ENCODE measurements around the gene CDH18.

CDH18 gene

DNA sequence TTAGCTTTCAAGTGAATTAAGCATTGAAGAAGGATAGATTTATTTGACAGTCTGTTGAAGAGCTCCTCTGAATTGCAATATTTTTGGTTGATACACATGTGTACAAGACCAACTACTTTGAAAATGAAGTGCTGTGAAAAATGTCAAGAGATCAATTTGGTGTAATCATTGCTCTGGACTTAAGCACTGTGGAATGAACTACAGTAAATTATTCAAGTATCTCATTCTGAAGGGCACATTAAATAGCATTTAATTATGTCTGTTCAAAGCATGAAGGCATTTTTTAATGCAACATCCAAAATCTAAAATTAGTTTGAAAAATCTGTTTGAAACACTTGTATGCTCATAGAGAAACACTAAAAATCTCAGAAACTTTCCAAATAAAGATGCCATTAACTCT is 107.5 kb downstream of the CDH18 start:
- TF ChIP-seq TAF1 (IDR thresholded peaks at IDR 0.05; ENCODE audit: borderline replicate concordance, insufficient read depth, low read length) = no peak
- TF ChIP-seq SIN3A (IDR thresholded peaks at IDR 0.05; ENCODE audit: borderline replicate concordance, insufficient read depth, low read length) = no peak
- TF ChIP-seq, protein P1, sequence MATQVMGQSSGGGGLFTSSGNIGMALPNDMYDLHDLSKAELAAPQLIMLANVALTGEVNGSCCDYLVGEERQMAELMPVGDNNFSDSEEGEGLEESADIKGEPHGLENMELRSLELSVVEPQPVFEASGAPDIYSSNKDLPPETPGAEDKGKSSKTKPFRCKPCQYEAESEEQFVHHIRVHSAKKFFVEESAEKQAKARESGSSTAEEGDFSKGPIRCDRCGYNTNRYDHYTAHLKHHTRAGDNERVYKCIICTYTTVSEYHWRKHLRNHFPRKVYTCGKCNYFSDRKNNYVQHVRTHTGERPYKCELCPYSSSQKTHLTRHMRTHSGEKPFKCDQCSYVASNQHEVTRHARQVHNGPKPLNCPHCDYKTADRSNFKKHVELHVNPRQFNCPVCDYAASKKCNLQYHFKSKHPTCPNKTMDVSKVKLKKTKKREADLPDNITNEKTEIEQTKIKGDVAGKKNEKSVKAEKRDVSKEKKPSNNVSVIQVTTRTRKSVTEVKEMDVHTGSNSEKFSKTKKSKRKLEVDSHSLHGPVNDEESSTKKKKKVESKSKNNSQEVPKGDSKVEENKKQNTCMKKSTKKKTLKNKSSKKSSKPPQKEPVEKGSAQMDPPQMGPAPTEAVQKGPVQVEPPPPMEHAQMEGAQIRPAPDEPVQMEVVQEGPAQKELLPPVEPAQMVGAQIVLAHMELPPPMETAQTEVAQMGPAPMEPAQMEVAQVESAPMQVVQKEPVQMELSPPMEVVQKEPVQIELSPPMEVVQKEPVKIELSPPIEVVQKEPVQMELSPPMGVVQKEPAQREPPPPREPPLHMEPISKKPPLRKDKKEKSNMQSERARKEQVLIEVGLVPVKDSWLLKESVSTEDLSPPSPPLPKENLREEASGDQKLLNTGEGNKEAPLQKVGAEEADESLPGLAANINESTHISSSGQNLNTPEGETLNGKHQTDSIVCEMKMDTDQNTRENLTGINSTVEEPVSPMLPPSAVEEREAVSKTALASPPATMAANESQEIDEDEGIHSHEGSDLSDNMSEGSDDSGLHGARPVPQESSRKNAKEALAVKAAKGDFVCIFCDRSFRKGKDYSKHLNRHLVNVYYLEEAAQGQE (IDR thresholded peaks at IDR 0.05; ENCODE audit: insufficient read depth in 1 of 2, low read depth in 2 of 2, low read length in 2 of 2) = no peak
- TF ChIP-seq POLR2AphosphoS5 (IDR thresholded peaks at IDR 0.05; ENCODE audit: low read depth, low read length) = no peak
- TF ChIP-seq FOXP2 (optimal IDR thresholded peaks at IDR 0.05; ENCODE audit: borderline replicate concordance, extremely low read depth, extremely low read length, insufficient read depth) = no peak

DNA sequence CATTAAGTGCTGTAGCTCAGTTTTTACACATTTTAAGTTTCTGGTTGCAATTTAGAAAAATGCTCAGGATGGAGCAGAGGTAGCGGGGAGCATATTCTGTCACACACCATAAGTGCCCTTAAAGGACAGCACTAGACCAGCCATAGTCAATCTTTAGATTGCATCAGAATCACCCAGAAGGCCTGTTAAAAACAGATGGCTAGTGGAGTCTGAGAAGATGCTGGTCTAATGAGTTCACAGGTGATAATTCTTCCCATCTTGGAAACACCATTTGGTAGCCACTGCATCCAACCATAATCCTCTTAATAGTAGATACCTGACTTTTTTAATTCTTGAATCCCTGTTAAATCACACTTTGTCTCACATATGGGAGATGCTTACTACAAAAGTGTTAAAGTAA is 113.2 kb downstream of the CDH18 start:
- TF ChIP-seq POLR2AphosphoS5 (IDR thresholded peaks at IDR 0.05; ENCODE audit: low read depth, low read length) (no peak), SIN3A (IDR thresholded peaks at IDR 0.05; ENCODE audit: borderline replicate concordance, insufficient read depth, low read length) (no peak), TAF1 (IDR thresholded peaks at IDR 0.05; ENCODE audit: borderline replicate concordance, insufficient read depth, low read length) (no peak), FOXP2 (optimal IDR thresholded peaks at IDR 0.05; ENCODE audit: borderline replicate concordance, extremely low read depth, extremely low read length, insufficient read depth) (no peak)
- TF ChIP-seq, protein P1 (IDR thresholded peaks at IDR 0.05; ENCODE audit: insufficient read depth in 1 of 2, low read depth in 2 of 2, low read length in 2 of 2) = no peak

DNA sequence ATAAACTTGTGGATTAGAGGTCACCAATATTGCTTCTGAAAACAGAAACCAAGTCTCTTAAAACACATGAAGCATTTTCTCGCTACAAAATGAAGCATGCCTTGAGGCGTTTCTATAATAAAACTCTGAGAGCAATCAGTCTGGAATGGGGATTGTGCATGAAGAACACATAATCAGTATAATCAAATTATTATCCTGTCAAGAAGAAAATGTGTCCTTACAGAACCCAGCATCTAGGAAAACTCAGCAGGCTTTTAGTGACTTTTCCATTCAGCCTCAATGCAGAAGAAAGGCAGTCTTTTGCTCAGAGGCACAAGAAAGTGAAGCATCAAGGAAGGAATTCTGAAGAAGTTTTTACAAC is 121.9 kb downstream of the CDH18 start:
- TF ChIP-seq TAF1 (IDR thresholded peaks at IDR 0.05; ENCODE audit: borderline replicate concordance, insufficient read depth, low read length) (no peak), FOXP2 (optimal IDR thresholded peaks at IDR 0.05; ENCODE audit: borderline replicate concordance, extremely low read depth, extremely low read length, insufficient read depth) (no peak), POLR2AphosphoS5 (IDR thresholded peaks at IDR 0.05; ENCODE audit: low read depth, low read length) (no peak), SIN3A (IDR thresholded peaks at IDR 0.05; ENCODE audit: borderline replicate concordance, insufficient read depth, low read length) (no peak)
- TF ChIP-seq, protein P1 (IDR thresholded peaks at IDR 0.05; ENCODE audit: insufficient read depth in 1 of 2, low read depth in 2 of 2, low read length in 2 of 2) = no peak

DNA sequence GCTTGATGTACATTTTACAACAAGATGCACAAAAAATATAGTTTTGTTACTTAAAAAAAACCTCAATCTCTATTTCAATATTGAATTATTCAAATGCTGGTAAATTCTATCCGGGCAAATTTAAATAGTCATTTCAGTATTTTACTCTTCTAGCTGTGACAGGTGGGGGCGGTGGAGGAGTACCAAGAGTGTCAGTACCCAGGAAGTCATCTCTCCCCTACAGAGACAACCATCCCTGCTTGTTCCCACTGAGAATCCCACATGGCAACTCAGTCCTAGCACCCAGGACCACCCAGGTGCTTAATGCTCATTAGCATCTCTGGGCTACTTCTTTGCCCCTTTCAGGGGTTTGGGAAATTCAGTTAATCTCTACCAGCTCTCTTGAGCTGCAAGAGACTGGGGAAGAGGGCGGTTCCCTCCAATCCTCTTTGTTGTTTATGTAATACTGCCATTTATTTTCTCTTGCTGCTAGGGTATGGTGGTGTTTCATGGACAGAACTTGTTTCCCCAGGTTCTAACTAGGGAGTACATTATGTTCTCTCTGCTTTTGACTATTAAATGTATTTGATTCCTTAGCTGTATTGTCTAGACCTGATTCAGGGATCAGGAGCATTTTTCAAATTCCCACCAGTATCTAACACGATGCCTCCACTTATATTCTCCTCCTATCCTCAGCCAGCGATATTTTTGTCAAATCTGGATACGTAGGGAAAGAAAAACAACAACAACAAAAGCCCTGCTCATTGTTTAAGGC is 122.5 kb downstream of the CDH18 start:
- TF ChIP-seq FOXP2 (optimal IDR thresholded peaks at IDR 0.05; ENCODE audit: borderline replicate concordance, extremely low read depth, extremely low read length, insufficient read depth) (no peak), TAF1 (IDR thresholded peaks at IDR 0.05; ENCODE audit: borderline replicate concordance, insufficient read depth, low read length) (no peak), SIN3A (IDR thresholded peaks at IDR 0.05; ENCODE audit: borderline replicate concordance, insufficient read depth, low read length) (no peak), POLR2AphosphoS5 (IDR thresholded peaks at IDR 0.05; ENCODE audit: low read depth, low read length) (no peak)
- TF ChIP-seq, protein P1 (IDR thresholded peaks at IDR 0.05; ENCODE audit: insufficient read depth in 1 of 2, low read depth in 2 of 2, low read length in 2 of 2) = no peak
